GM19239 (cell line): ENCODE data around the gene FAM216B.
"Not testable (repeated sequence)": the region's sequence is repeated elsewhere in the genome, so short reads cannot be mapped to it uniquely, and the experiment has no call there.

Experiments used
- DNase-seq: peaks from one replicate; pipeline ENCODE4 v3.0.0; 2011; ENCODE audit warnings: low spot score; ENCODE audit not compliant: insufficient read length
- FAIRE-seq: peaks from 2 replicates; lab custom pipeline; 2011; peaks lifted over from hg19 to GRCh38; lab: Jason Lieb, UNC

Gene FAM216B

DNA sequence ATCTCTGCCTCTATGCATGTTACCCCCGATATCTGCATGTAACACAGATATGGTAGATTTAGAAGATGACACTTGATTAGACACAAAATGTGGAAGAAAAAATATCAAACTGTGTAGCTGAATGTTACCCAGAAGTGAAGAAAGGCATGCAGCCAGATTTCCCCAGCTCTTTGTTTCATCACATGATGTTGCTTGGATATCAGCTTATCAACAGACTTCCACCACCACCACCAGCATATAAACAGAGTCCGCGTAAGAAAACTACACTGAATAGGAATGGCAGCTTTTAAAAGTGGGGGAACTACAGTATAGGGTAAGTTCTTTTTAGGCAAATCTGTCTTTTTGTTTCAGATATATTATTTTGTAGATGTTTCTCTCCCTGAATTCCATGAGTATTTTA, at the start of gene FAM216B:
Gene FAM216B, plus strand, starts transcription at position 233 of the 400 bp plus-strand sequence. CDS start 2,484 bp downstream, outside the sequence.
- DNase-seq (no peak), FAIRE-seq (no peak)

DNA sequence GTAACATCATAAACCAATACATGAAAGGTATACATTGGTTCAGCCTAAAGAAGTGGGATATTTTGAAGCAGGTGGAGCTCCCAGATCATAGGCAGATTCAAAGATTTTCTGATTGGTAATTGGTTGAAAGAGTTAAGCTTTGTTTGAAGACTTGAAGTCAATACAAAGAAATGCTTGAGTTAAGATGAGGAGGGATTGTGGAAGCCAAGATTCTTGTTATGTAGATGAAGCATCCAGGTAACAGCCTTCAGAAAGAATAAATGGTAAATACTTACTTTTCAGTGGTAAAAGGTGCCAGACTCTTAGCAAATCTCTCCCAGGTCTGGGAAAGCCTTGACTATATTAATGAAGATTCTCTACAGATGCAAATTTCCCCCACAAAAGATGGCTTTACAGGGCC, 49.3 kb upstream of the FAM216B start:
- FAIRE-seq (no peak), DNase-seq (no peak)

DNA sequence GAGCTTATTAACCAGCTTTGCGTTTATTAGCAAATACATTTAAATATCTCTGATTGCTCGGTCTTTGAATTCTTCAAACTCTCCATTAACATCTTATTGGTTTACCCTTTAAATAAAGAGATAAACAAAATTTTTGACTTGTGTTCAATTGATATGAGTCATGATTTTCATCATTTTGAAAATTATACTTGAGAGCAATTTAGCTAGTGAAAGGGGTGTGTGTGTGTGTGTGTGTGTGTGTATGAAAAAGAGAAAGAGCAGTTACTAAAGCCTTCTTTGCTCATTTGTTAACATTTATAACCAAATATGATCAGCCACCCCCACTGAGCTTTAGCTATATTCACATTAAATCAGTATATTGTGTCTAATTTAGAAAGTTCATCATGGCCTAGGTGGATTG, 48.3 kb upstream of the FAM216B start:
- FAIRE-seq (no peak), DNase-seq (no peak)

DNA sequence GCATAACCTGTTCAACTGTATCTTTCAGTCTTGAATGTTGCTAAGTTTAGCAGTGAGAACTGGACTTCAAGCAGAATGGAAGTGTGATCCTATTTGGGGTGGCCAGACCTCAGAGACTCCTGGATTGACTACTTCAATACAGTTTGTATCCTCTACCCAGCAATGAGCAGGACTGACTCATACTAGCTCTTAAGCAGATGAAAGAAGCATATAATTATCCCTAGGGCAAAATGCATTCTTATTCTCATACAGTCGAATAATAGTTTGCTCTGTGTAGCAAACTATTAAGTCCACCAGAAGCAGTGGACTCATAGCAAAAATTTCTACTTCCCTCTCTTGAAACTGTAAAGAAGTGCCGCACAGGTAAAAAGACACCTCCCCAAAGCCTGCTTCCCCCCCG, 46.4 kb upstream of the FAM216B start:
- FAIRE-seq: no peak

DNA sequence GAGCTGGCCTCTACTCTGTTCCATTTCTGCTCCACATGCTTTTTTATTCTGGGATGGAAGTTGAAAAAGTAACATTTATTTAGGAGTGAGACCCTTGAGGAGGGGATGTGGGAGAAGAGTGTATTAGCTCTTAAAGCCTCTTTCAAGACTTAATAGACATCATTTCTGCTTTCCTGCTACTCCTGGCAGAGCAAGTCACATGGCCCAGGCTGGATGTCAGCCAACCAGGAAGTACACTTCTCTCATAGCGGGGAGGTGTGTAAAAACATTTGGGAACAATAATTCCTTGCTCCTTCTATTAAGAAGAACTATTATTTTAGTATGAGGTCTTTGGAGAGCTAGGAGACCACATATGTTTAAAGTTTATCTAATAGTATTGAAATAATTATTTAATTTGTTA, 40.6 kb upstream of the FAM216B start:
- DNase-seq: no peak
- FAIRE-seq: no peak

More for the DNA sequence above, 46.4 kb upstream of the FAM216B start:
- DNase-seq: no peak

DNA sequence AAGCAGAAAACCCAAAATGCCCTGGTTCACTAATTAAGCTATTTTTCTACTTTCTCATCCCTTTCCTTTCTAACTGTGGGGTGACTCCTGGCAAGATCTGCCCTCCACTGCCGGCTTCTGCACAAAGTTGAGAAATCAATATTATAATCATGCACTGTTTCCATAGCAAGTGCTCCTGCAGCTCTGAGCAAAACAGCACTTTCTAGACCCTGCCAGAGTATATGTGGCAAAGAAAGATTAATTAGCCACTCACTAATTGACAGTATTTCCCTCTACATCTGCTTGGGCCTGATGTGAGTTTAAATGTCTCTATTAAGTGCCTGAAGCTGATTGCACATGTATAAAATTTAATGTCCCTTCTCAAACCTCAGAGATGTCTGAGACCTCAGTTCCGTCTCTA, 39.5 kb upstream of the FAM216B start:
- DNase-seq (no peak), FAIRE-seq (no peak)

DNA sequence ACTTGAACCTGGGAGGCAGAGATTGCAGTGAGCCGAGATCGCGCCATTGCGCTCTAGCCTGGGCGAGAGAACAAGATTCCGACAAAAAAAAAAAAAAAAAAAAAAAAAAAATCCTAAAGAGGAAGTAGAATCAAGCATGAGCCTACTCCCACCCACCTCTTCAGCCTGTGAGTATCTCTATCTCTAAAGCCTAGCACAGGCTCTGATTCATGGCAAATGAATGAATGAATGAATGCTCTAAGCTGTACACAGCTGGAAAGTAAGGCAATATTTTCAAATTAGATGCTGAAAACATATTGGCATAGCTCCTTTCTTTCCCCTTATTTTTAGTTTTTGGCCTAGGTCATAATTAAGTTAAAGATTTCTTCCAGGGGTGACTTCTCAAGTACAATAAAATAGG, 35.7 kb upstream of the FAM216B start:
- FAIRE-seq: no peak

DNA sequence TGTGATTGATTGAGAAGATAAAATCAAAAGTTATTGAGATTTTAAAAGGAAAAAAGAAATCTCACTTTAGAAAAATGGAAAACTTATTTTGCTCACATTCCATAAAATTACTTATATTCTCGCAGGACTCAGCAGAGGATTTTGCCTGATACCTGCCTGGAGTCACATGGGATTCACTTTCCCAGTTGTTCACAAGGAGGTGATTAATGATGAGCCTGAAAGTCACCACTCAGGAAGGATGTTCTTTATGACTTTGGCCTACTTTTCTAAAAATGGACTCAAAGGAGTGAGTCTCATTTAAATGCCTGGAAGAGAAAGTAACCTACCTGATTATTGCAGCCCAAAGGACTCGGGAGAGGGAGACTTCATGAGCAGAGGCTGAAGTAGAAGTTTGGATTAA, 34.5 kb upstream of the FAM216B start:
- FAIRE-seq (no peak), DNase-seq (no peak)

More for the DNA sequence above, 35.7 kb upstream of the FAM216B start:
- no peak for DNase-seq

DNA sequence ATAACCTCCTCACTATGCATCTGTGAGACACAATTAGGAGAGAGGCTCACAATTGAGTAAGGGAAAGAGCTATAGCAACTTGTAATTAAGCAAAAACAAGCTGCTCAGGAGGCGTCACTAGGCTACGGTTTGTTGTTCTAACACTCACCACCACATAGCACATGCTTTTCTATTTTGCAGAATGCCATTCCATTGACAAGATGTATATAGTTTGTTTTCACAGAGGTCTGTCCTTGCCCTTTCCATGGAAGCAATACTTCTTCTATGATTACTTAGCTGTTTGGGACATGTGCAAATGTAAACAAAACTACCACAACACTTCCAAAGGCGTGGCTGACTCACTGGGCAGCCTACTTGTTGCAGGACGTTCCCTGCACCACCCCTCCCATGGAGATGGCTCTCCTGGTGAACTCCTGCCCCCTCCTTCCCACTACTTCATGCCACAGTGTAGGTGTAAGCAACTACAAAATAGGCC, 33.9 kb upstream of the FAM216B start:
- no peak for DNase-seq
- no peak for FAIRE-seq

DNA sequence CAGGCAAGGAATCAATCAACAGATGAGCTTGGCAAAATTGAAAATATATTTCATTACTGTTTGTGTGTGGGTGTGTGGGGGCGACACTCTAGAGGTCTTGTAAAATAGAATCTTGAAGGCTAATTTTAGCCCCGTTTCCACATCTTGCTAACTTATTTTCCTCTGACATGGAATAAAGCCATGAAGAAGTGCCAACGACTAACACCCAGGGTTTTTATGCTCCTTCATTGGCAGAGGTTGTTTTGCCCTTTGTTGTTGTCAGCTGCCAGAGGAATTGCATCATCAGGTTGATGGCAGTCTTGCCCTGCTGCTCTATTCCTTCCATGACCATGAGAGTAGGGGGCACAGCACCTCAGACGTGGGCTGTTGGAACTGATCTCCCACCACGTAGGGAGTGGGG, 30.6 kb upstream of the FAM216B start:
- DNase-seq (no peak), FAIRE-seq (no peak)

DNA sequence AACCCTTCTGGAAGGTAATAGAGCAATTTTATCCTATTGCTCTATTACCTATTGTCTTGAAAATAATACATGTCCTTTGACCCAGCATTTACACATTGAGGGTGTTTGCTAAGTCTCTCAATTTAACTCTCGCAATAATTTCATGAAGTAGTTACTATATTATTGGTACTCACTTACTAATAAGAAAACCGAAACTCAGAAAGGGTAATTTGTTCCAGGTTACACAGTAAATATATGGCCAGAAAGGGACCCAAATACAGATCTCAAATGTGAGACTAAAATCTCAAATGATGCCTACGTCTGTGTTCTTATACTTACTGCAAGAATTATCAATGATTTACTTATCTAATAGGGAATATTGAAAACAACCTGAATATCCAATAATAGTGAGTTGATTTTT, 29.7 kb upstream of the FAM216B start:
- no peak for FAIRE-seq
- no peak for DNase-seq

DNA sequence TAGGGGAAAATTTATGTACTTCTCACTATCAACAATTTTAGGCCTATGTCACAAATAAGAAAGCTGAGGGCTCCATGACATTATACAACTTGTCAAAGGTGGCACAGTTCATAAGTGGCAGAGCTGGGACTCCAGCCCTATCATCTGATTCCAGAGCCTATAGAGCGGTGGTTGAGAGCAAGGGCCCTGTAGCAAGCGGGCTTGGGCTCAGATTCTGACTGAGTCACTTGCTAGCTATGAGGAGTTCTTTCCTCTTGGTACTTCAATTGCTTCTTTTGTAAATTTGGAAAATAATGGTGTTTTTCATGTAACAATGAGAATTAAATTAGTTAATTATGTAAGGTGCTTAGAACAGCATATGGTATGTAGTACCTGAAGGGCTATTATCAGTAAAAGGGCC, 28.7 kb upstream of the FAM216B start:
- FAIRE-seq (no peak), DNase-seq (no peak)

DNA sequence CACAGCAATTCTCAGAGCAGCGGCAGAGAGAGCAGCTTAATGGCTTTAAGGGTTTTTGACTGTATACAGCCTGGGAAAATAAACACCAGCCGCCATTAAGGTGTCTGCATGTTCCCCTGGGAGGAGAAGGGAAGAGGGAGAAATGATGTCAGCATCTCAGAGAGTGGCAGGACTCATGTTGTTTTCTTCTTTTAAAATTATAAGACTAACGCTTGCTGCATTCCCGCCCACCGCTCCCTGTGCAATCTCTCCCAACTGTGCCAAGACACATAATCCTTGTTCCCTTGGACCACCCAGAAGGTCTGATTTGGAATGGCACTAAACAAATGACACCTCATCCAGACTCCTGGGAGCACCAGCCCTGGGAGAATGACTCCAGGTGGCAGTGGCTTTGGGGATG, 27.7 kb upstream of the FAM216B start:
- FAIRE-seq (no peak), DNase-seq (no peak)

DNA sequence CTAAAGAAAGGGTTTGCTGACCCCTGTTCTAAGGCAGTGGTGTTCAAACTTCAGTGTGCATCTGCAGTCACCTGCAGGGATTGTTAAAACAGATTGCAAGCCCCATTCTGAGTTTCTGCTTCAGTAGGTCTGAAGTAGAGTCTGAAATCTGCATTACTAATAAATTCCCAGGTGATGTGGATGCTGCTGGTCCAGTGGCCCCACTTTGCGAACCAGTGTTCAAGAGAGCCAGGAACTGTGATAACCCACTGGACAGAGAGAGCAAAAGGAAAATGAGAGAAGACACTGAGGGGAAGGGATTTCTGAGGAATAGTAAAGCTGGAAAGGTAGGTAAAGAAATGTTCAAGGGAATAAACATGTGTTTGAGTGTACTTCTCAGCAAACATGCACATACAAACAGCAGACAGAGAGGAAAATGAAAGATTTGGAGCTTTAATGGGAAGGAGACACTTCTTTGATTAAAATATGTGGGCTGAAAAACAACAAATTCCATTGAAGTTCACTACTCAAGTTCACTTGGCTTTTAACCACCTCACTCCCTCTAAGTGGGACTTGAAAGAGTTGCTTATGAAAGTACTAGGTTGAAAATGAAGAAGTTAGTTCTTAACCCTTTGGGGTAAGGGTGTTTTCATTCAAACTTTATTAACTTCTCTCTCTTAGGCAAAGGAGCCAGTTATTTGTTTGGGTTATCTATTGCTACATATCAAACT, 26.4 kb upstream of the FAM216B start:
- no peak for DNase-seq
- FAIRE-seq: no peak

DNA sequence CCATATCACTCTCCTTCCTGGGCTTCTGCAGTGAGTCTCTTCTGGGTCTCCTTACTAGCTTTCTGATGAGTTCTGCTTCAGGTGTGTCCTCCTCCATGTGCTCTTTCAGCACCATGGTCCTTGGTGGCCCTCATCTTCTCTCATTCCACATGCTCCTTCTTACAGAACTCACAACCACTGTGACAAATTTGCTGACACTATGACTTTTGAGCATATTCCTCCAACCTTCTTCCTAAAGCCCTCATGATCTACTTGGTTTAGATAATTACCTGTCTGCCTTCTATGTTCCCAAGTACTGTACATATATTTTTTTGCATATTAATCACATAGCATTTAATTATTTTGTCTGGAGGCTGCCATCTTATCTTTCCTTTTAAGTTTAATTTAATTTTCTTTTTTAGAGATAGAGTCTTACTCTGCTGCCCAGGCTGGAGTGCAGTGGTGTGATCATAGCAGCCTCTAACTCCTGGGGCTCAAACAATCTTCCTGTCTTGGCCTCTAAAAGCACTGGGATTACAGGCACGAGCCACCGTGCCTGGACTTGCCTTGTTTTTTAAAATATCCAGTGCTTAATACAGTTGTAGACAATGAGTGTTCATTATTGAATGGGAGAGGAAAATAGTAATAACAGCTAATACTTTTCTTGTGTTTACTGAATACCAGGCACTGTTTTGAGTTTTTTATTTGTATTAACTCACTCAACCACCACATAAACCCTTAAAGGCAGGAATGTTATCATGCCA, 23.5 kb upstream of the FAM216B start:
- FAIRE-seq (no peak), DNase-seq (no peak)

DNA sequence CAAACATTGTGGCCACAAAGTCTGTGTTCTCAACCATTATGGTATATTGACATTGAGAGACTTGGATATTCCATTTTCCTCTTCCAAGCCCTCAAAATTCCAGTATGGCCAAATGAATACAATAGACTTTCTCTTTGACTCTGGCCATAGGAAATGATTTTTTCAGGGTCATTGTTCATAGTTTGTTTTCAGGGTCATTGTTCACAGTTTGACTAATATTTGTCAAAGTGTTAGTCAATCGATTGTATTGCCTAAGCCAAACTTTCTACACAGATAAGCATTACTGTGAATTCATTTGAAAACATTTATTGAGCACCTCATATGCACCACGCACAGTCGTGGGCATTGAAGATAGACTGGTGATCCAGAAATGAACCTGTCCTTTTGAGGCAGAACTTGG, 22.9 kb upstream of the FAM216B start:
- DNase-seq (no peak), FAIRE-seq (no peak)

DNA sequence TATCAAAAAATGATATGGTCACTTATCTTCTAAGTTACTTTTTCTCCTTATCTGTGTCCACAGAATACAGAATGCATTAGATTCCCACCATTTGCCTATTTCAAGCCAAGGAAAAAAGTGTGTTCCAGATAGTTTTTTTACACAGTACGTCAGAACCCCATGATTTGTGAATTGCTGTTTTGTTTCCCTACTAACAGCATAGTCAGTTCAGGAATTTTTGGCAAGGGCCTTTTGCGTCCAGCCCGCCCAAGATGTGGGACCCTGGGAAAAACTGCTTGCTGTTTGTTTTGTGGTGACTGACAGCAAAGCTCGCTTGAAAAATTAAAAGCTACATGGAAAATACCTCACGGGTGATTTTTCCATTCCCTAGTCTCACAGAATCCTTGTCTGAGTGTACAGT, 20.4 kb upstream of the FAM216B start:
- DNase-seq: no peak
- no peak for FAIRE-seq

DNA sequence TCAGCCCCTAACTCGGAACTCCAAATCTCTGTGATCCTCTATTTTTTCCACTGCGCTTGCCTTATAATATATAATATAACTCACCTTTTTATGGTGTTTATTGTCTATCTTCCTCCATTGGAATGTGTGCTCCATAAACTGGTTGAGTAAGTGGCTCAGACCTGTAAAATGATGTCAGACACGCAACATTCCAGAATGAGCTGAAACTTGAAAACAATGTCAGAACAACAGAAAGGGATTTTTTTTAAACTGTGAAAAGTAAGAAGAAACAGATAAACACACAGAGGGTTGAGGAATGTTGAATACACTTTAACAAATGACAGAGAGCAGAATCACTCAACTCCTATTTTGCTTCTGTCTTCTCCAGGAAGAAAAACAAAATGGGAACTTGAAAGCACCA, 19.1 kb upstream of the FAM216B start:
- no peak for DNase-seq

DNA sequence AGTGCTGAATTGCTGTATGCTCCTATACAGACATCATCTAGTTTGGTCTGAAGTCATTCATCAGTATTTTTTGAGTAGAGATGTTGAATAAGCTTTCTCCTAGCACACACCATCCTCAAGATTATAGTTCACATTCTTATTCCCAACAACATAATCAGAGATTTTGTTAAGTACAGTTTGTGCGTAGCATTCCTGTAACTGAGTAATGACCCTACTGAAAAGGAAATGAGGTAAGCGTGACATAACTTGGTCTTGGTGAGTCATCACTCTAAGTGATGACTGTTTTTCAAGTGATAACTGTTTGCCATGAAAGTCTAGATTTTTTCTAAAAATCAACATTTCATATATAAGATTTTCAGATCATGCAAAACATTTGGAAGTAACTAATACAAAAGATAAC, 18.5 kb upstream of the FAM216B start:
- DNase-seq: no peak
- no peak for FAIRE-seq

More for the DNA sequence above, 19.1 kb upstream of the FAM216B start:
- FAIRE-seq: no peak

DNA sequence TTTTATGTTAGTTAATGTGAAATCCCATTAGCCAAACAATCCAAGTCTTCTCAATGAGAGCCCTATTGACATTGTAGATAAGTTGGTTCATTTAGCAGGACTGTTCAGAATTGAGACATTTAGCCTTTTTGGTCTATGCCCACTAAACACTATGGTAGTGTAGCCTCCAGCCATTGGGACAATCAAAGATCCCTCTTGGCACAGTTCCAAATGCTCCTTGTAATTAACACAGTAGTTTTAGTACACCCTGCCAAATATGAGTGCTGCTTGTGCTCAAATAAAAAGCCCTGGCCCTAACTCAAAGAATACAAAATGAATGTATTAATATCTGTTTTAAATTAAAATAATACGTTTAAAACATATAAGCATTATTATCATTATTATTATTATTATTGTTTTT, 15.4 kb upstream of the FAM216B start:
- FAIRE-seq (no peak), DNase-seq (no peak)

DNA sequence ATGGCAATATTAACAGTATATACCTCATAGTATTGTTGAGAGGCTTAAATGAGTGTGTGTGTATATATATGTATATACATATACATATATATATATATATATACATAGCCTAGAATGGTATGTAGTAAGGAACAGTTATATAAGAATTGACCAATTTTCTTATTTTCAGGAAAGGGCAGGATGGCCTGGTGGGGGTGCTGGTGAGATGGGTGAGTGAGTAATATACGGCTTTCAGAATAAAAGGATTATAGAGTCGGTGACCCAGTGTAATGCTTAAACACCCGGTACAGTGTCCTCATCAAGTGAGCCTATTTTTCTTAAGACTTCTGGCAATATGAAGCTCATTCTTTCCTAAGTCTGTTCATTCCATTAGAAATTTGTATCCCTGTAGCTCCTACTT, 11.7 kb upstream of the FAM216B start:
- FAIRE-seq (no peak), DNase-seq (no peak)

DNA sequence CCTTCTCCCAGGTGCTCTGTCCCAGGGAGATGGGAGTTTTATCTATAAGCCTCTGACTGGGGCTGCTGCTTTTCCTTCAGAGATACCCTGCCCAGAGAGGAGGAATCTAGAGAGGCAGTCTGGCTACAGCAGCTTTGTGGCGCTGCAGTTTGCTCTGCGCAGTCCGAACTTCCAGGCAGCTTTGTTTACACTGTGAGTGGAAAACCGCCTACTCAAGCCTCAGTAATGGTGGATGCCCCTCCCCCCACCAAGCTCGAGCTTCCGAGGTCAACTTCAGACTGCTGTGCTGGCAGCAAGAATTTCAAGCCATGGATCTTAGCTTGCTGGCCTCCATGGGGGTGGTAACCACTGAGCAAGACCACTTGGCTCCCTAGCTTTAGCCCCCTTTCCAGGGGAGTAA, 4.8 kb upstream of the FAM216B start:
- not testable (repeated sequence) for DNase-seq, FAIRE-seq
